ENCODE measurements around the gene SORD. TPM values are rescaled to one million over a fixed set of nuclear protein-coding genes. Genes with fewer than 3 reads are reported as not detected.

The SORD gene
- total and polyA plus RNA-seq, 9 of the 15 experiments (the other 6 are each of a cell fraction or from before 2014, with no cell fraction given) = 5.9 to 79.2 (median 29.6) TPM

DNA sequence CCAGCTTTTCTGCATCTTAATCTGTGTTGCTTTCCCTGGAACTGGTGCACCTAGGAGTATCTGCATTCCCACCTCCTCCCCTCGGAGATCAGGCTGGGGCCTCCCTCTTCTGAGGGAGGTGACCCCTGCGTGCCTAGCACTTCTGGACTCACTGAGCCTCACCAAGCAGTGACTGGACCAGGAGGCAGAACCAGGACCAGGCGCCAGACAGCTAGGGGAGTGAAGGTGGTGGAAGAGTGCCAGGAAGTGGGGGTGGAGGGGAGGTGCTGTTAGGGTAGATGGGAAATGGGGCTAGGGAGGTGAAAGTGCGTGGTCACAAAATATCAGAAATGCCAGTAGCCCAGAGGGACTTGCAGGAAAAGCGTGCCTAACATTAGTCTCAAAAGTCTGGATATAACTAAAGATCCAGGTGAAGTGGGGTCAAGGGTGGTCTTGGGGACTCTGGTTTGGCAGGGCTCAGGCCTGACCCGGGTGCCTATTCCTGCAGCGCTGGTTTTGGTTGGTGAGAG, 92.4 kb downstream of the SORD start:
- no TSS peak for BruUV-seq (replicated peaks)
- intact Hi-C loops (cut with micrococcal nuclease) = no loop called here

DNA sequence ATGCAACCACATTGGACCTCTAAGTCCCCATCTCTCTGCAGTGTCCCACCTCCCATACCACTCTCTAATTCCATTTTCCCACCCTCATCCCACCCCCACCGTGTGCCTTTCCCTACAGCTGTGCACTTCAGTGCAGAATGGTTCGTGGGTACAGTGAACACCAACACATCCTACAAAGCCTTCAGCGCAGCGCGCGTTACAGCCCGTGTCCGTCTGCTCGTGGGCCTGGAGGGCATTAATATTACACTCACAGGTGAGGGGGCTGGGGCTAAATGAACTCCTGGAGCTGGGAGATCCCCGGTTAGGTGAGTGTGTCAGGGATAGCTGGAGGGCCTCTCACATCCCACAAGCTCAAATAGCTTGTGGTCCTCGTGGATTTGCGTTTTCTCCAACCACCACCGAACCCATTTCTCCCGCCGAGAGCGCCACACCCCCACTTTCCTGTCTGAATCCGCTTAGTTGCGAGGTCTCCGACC, 93.0 kb downstream of the SORD start:
- H3K27me3 ChIP-seq (ENCODE audit: control insufficient read depth in 2 of 2, insufficient read depth in 2 of 2, low read length in 2 of 2) = peaks cover 2 to 32% of the 10 kb centered on the region in 2 experiments; a peak in 4 of 5 replicates

More for the DNA sequence above, 92.4 kb downstream of the SORD start:
- WGBS (ENCODE audit: insufficient coverage, low coverage, missing lambda C conversion rate) = 6% methylated on average over 7 of the region's 7 CpGs
- no peak overlapping the region for H3K4me3 ChIP-seq
- TF ChIP-seq MAFK (IDR thresholded peaks at IDR 0.05; ENCODE audit: low read length) = no peak
- no peak for TF ChIP-seq ZNF146 (CRISPR knock-in tag; IDR thresholded peaks at IDR 0.05; ENCODE audit: unreplicated experiment)
- TF ChIP-seq NR3C1 (CRISPR knock-in tag; IDR thresholded peaks at IDR 0.05) = no peak
- TF ChIP-seq, protein P1, sequence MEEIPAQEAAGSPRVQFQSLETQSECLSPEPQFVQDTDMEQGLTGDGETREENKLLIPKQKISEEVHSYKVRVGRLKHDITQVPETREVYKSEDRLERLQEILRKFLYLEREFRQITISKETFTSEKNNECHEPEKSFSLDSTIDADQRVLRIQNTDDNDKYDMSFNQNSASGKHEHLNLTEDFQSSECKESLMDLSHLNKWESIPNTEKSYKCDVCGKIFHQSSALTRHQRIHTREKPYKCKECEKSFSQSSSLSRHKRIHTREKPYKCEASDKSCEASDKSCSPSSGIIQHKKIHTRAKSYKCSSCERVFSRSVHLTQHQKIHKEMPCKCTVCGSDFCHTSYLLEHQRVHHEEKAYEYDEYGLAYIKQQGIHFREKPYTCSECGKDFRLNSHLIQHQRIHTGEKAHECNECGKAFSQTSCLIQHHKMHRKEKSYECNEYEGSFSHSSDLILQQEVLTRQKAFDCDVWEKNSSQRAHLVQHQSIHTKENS (CRISPR knock-in tag; IDR thresholded peaks at IDR 0.05) = no peak
- H3K9me1 ChIP-seq (ENCODE audit: control insufficient read depth, insufficient read depth, low read length) = no peaks in the 10 kb centered on the region
- no peak for ATAC-seq
- no peak overlapping the region for H3K4me2 ChIP-seq (ENCODE audit: insufficient read depth, low read length)
- no peak overlapping the region for H3K27ac ChIP-seq (ENCODE audit: extremely low read depth, low read depth, low read length)
- H3K36me3 ChIP-seq (ENCODE audit: control insufficient read depth, insufficient read depth, low read length) = no peaks in the 10 kb centered on the region
- H4K20me1 ChIP-seq (replicated peaks; ENCODE audit: control insufficient read depth, insufficient read depth, low read length) = no peaks in the 10 kb centered on the region
- no peak for DNase-seq (ENCODE audit: extremely low read depth in 1 of 4, low spot score in 3 of 4)
- no peaks in the 10 kb centered on the region for H3K79me2 ChIP-seq (ENCODE audit: control insufficient read depth, insufficient read depth, low read length)
- H3K27me3 ChIP-seq (ENCODE audit: control insufficient read depth in 2 of 2, insufficient read depth in 2 of 2, low read length in 2 of 2) = peaks cover 2 to 25% of the 10 kb centered on the region in 2 experiments; a peak in 3 of 5 replicates
- in situ Hi-C loops (cut with MboI) = loop anchor here (25.0 kb wide), 1 partner anchor 153 kb away; the partner anchor contains the start of gene TERB2
- H3K4me1 ChIP-seq (replicated peaks in 1 of 2; ENCODE audit: control insufficient read depth in 2 of 2, insufficient read depth in 2 of 2, low read length in 2 of 2) = peaks cover 0 to 32% of the 10 kb centered on the region in 2 experiments; a peak in 3 of 5 replicates
- H2AFZ ChIP-seq (ENCODE audit: low read depth, low read length) = no peak overlapping the region
- FAIRE-seq = no peak
- no peak overlapping the region for H3K9ac ChIP-seq (ENCODE audit: insufficient read depth in 1 of 2, low read depth in 2 of 2, low read length in 2 of 2)
- ChIA-PET CTCF (ENCODE audit: low intra/inter-chr PET ratio) (no interaction called here), POLR2A (interaction anchor here (0.7 kb wide), 1 partner anchor 47 kb away, joined by 3 read pairs; no protein-coding TSS in a partner anchor)
- no peaks in the 10 kb centered on the region for H3K9me3 ChIP-seq (replicated peaks; ENCODE audit: control insufficient read depth, insufficient read depth, low read depth, low read length)

More for the DNA sequence above, 93.0 kb downstream of the SORD start:
- intact Hi-C loops (cut with micrococcal nuclease) = no loop called here
- Histone ChIP-seq H4K20me1 (replicated peaks; ENCODE audit: control insufficient read depth, insufficient read depth, low read length) (no peaks in the 10 kb centered on the region), H3K9ac (ENCODE audit: insufficient read depth in 1 of 2, low read depth in 2 of 2, low read length in 2 of 2) (no peak overlapping the region), H3K9me1 (ENCODE audit: control insufficient read depth, insufficient read depth, low read length) (no peaks in the 10 kb centered on the region), H2AFZ (ENCODE audit: low read depth, low read length) (no peak overlapping the region), H3K27ac (ENCODE audit: extremely low read depth, low read depth, low read length) (no peak overlapping the region), H3K9me3 (replicated peaks; ENCODE audit: control insufficient read depth, insufficient read depth, low read depth, low read length) (no peaks in the 10 kb centered on the region), H3K4me3 (no peak overlapping the region), H3K79me2 (ENCODE audit: control insufficient read depth, insufficient read depth, low read length) (no peaks in the 10 kb centered on the region), H3K4me1 (replicated peaks in 1 of 2; ENCODE audit: control insufficient read depth in 2 of 2, insufficient read depth in 2 of 2, low read length in 2 of 2) (peaks cover 0 to 32% of the 10 kb centered on the region in 2 experiments; a peak in 3 of 5 replicates), H3K36me3 (ENCODE audit: control insufficient read depth, insufficient read depth, low read length) (no peaks in the 10 kb centered on the region), H3K4me2 (ENCODE audit: insufficient read depth, low read length) (no peak overlapping the region)
- CTCF ChIA-PET (ENCODE audit: low intra/inter-chr PET ratio) = no interaction called here
- no TSS peak for BruUV-seq (replicated peaks)
- ATAC-seq (no peak), FAIRE-seq (no peak), DNase-seq (ENCODE audit: extremely low read depth in 1 of 4, low spot score in 3 of 4) (no peak)
- POLR2A ChIA-PET = no interaction called here
- no peak for TF ChIP-seq CBX8 (IDR thresholded peaks at IDR 0.05; ENCODE audit: borderline replicate concordance, extremely low read depth, low read depth, low read length, poor library complexity, severe bottlenecking)
- no peak for TF ChIP-seq BCOR (IDR thresholded peaks at IDR 0.05)
- in situ Hi-C loops (cut with MboI) = loop anchor here (25.0 kb wide), 1 partner anchor 154 kb away; the partner anchor contains the start of gene TERB2
- 61% methylated on average over 14 of the region's 19 CpGs for WGBS (ENCODE audit: insufficient coverage, low coverage, missing lambda C conversion rate)

All from K562 (cell line).